AG04449 (cell line): ENCODE data around the gene LGR6.

Source experiments
- CTCF ChIA-PET: fragments of 350-600 bp; formaldehyde crosslinking; extraction: SDS; loops from one replicate; lab custom pipeline; 2021; ENCODE audit warnings: antibody characterized with exemption; lab: Yijun Ruan, JAX
- POLR2A ChIA-PET: fragments of 400-600, 350-600 bp; formaldehyde crosslinking; extraction: SDS; loops from one replicate; lab custom pipeline; 2020; ENCODE audit warnings: antibody characterized with exemption, inconsistent platforms; lab: Yijun Ruan, JAX
- DNase-seq: peaks from one replicate; pipeline ENCODE4 v3.0.0-alpha.2; 2010; ENCODE audit warnings: low read depth, low spot score
- H3K4me3 ChIP-seq: 2 replicates; pipeline ENCODE4 v1.5.1; 2011; ENCODE audit warnings: low read depth, mild to moderate bottlenecking, control low read depth, low read length
- CTCF ChIP-seq: IDR thresholded peaks from one replicate; pipeline ENCODE4 v1.5.1; 2011; ENCODE audit warnings: mild to moderate bottlenecking, moderate library complexity, low read length, control low read depth, inconsistent platforms; ENCODE audit not compliant: insufficient read depth; ENCODE audit errors: missing control alignments

LGR6 gene

GRCh38 chr1:202329891-202330290, 136.3 kb downstream of the LGR6 start:
- ChIA-PET CTCF (interaction anchor here (1.0 to 6.7 kb wide), 6 partner anchors 12 to 145 kb away, joined by 3 to 55 read pairs (median 4); partner anchors contain the start of gene UBE2T), POLR2A (no interaction called here)
- TF ChIP-seq CTCF, result no peak
- no peak overlapping the region for H3K4me3 ChIP-seq
- no peak for DNase-seq

GRCh38 chr1:202333861-202334260, 140.3 kb downstream of the LGR6 start:
- TF ChIP-seq CTCF, result no peak
- ChIA-PET CTCF (interaction anchor here (0.7 to 5.2 kb wide), 6 partner anchors 9 to 359 kb away, joined by 3 to 27 read pairs (median 4); no protein-coding TSS in a partner anchor), POLR2A (no interaction called here)
- no peak for DNase-seq
- H3K4me3 ChIP-seq, result no peak overlapping the region

GRCh38 chr1:202343652-202344349, 150.2 kb downstream of the LGR6 start:
- CTCF ChIA-PET, result interaction anchor here (0.6 to 5.6 kb wide), 32 partner anchors 9 to 385 kb away, joined by 3 to 68 read pairs (median 4); partner anchors contain the start of genes LGR6 and SYT2
- H3K4me3 ChIP-seq, result no peak overlapping the region
- TF ChIP-seq CTCF, result peak; percentile 45
- POLR2A ChIA-PET, result interaction anchor here (0.6 kb wide), 1 partner anchor 67 kb away, joined by 3 read pairs; no protein-coding TSS in a partner anchor
- DNase-seq, result no peak

- CTCF ChIA-PET, result interaction anchor here (1.2 to 1.4 kb wide), 5 partner anchors 111 to 372 kb away, joined by 3 to 6 read pairs (median 3); no protein-coding TSS in a partner anchor
- no peak overlapping the region for H3K4me3 ChIP-seq
- POLR2A ChIA-PET, result interaction anchor here (1.0 kb wide), 1 partner anchor 19 kb away, joined by 3 read pairs; no protein-coding TSS in a partner anchor
These were observed 154.5 kb downstream of the LGR6 start for GRCh38 chr1:202348005-202348508.

GRCh38 chr1:202348509-202349205, 155.1 kb downstream of the LGR6 start, which contains the start of gene PPP1R12B:
TSS of gene PPP1R12B (plus strand) at chr1:202348699. CDS start at chr1:202348852, 153 bp downstream.
- peak within 1 kb of the TSS; percentile 98 for H3K4me3 ChIP-seq
- TF ChIP-seq CTCF, result no peak
- DNase-seq, result peak; percentile 96
- POLR2A ChIA-PET, result interaction anchor here (1.0 kb wide), 1 partner anchor 19 kb away, joined by 3 read pairs; no protein-coding TSS in a partner anchor
- CTCF ChIA-PET, result interaction anchor here (1.2 to 2.3 kb wide), 4 partner anchors 7 to 159 kb away, joined by 3 to 8 read pairs (median 5); partner anchors contain the start of gene UBE2T

More at GRCh38 chr1:202348005-202348508, 154.5 kb downstream of the LGR6 start:
- DNase-seq, result no peak
- no peak for TF ChIP-seq CTCF
